Measurements from ENCODE around the gene ZC3H12C.

Gene ZC3H12C

GRCh38 chr11:110219006-110219785 is 126.0 kb downstream of the ZC3H12C start:
- H3K9me3 ChIP-seq (ENCODE audit: severe bottlenecking): no peaks in the 10 kb centered on the region
- H3K4me3 ChIP-seq (ENCODE audit: severe bottlenecking): no peak overlapping the region
- H3K36me3 ChIP-seq (ENCODE audit: low read depth): peaks cover under 1% of the 10 kb centered on the region
- no peaks in the 10 kb centered on the region for H3K4me1 ChIP-seq (ENCODE audit: insufficient read depth, poor library complexity, severe bottlenecking)
- ATAC-seq (ENCODE audit: low read depth) (no peak), DNase-seq (ENCODE audit: low spot score) (no peak)
- no peaks in the 10 kb centered on the region for H3K27me3 ChIP-seq (ENCODE audit: insufficient read depth, poor library complexity, severe bottlenecking)
- H3K27ac ChIP-seq (ENCODE audit: poor library complexity, severe bottlenecking): no peak overlapping the region
- TF ChIP-seq, protein P1, sequence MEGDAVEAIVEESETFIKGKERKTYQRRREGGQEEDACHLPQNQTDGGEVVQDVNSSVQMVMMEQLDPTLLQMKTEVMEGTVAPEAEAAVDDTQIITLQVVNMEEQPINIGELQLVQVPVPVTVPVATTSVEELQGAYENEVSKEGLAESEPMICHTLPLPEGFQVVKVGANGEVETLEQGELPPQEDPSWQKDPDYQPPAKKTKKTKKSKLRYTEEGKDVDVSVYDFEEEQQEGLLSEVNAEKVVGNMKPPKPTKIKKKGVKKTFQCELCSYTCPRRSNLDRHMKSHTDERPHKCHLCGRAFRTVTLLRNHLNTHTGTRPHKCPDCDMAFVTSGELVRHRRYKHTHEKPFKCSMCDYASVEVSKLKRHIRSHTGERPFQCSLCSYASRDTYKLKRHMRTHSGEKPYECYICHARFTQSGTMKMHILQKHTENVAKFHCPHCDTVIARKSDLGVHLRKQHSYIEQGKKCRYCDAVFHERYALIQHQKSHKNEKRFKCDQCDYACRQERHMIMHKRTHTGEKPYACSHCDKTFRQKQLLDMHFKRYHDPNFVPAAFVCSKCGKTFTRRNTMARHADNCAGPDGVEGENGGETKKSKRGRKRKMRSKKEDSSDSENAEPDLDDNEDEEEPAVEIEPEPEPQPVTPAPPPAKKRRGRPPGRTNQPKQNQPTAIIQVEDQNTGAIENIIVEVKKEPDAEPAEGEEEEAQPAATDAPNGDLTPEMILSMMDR (IDR thresholded peaks at IDR 0.05; ENCODE audit: poor library complexity, severe bottlenecking): no peak

Measured in RWPE2 (cell line).